Dermis blood vessel endothelial cell (primary cell): ENCODE data around the gene NBEA. TPM values are rescaled to one million over a fixed set of nuclear protein-coding genes. Genes with fewer than 3 reads are reported as not detected.
"Not testable (repeated sequence)": the region's sequence is repeated elsewhere in the genome, so short reads cannot be mapped to it uniquely, and the experiment has no call there.

Source experiments
- DNase-seq: peaks from one replicate; pipeline ENCODE4 v3.0.0; 2010
- total RNA-seq: library from RNA; depleted of rRNA; stranded (reverse); fragments of >200 nt; gene quantifications from 2 replicates; pipeline ENCODE4 v1.2.3, GENCODE V29; 2014

The NBEA gene
- total RNA-seq, 1 donor from 2014 or later: 3.6 TPM

- DNase-seq: peak; percentile 59
Measured at GRCh38 chr13:35393886-35394285, 451.8 kb downstream of the NBEA start.

GRCh38 chr13:35408285-35408684, 466.2 kb downstream of the NBEA start:
- DNase-seq: not testable (repeated sequence)

- no peak for DNase-seq
Measured at GRCh38 chr13:35411059-35411744, 469.1 kb downstream of the NBEA start.

- no peak for DNase-seq
Measured at GRCh38 chr13:35448465-35448864, 506.4 kb downstream of the NBEA start.

- no peak for DNase-seq
Measured at GRCh38 chr13:35449821-35450220, 507.8 kb downstream of the NBEA start.

GRCh38 chr13:35455022-35455421, 513.0 kb downstream of the NBEA start:
- DNase-seq: no peak

- no peak for DNase-seq
Measured at GRCh38 chr13:35457258-35457657, 515.2 kb downstream of the NBEA start.

- DNase-seq: no peak
Measured at GRCh38 chr13:35460061-35460460, 518.0 kb downstream of the NBEA start.

GRCh38 chr13:35465371-35465770, 523.3 kb downstream of the NBEA start:
- DNase-seq: no peak

- DNase-seq: no peak
Measured at GRCh38 chr13:35468195-35468594, 526.1 kb downstream of the NBEA start.

GRCh38 chr13:35469806-35470525, 527.9 kb downstream of the NBEA start:
- DNase-seq: no peak

- no peak for DNase-seq
Measured at GRCh38 chr13:35470671-35471661, 528.9 kb downstream of the NBEA start.

GRCh38 chr13:35471706-35472322, 529.7 kb downstream of the NBEA start:
- no peak for DNase-seq

GRCh38 chr13:35472323-35472881, 530.3 kb downstream of the NBEA start:
- DNase-seq: no peak

GRCh38 chr13:35473206-35473775, 531.2 kb downstream of the NBEA start:
- DNase-seq: no peak

- DNase-seq: no peak
Measured at GRCh38 chr13:35473802-35474201, 531.7 kb downstream of the NBEA start.

GRCh38 chr13:35474496-35475211, 532.6 kb downstream of the NBEA start:
- DNase-seq: no peak

GRCh38 chr13:35475212-35475959, 533.3 kb downstream of the NBEA start:
- DNase-seq: peak; percentile 17

GRCh38 chr13:35475960-35476943, 534.2 kb downstream of the NBEA start, which contains the start of gene MAB21L1:
Gene MAB21L1, minus strand, starts transcription at chr13:35476689. Its CDS starts 551 bp downstream, at chr13:35476138.
- peak; percentile 14 for DNase-seq
